K562 (cell line): ENCODE measurements around the gene ARHGAP4. TPM values are rescaled to one million over a fixed set of nuclear protein-coding genes. Genes with fewer than 3 reads are reported as not detected.

Experiments used
- BHLHE40 ChIP-seq: IDR thresholded peaks from 2 replicates; pipeline ENCODE4 v1.6.1; 2011; ENCODE audit warnings: low read length, improper control_type of control experiment
- DDX20 ChIP-seq: fragments of 450-650 bp; IDR thresholded peaks from 2 replicates; pipeline ENCODE4 v1.6.1; 2016; ENCODE audit warnings: missing genetic modification characterization, low read depth, mild to moderate bottlenecking, missing compliant biosample characterization, moderate library complexity
- HDAC2 ChIP-seq: fragments of 450-650 bp; IDR thresholded peaks from 2 replicates; pipeline ENCODE4 v1.6.1; 2016; ENCODE audit warnings: mild to moderate bottlenecking
- LCOR ChIP-seq: sonication (generic); formaldehyde crosslinking; IDR thresholded peaks from 2 replicates; pipeline ENCODE4 v1.8.0; 2022; ENCODE audit warnings: mild to moderate bottlenecking, missing genetic modification reagents
- MECOM ChIP-seq: fragments of 250-450 bp; sonication (Bioruptor Pico); IDR thresholded peaks from 2 replicates; pipeline ENCODE4 v1.8.0; 2022; ENCODE audit warnings: inconsistent platforms
- NFXL1 ChIP-seq: fragments of 450-650 bp; formaldehyde crosslinking; IDR thresholded peaks from 2 replicates; pipeline ENCODE4 v1.4.0; 2021; ENCODE audit warnings: mild to moderate bottlenecking
- POLR2B ChIP-seq: fragments of 450-650 bp; IDR thresholded peaks from 2 replicates; pipeline ENCODE4 v1.6.1; 2018; ENCODE audit warnings: low read depth; ENCODE audit not compliant: partially characterized antibody
- SMARCE1 ChIP-seq: fragments of 450-650 bp; IDR thresholded peaks from 2 replicates; pipeline ENCODE4 v1.7.1; 2016; ENCODE audit warnings: mild to moderate bottlenecking
- TFAM ChIP-seq: fragments of 250-450 bp; sonication (Bioruptor Pico); conservative IDR thresholded peaks from 2 replicates; pipeline ENCODE4 v1.5.0; 2021; ENCODE audit warnings: mild to moderate bottlenecking, moderate library complexity
- XRCC4 ChIP-seq: IDR thresholded peaks from one replicate; pipeline ENCODE4 v1.6.1; 2011; ENCODE audit not compliant: insufficient read depth, insufficient read length; ENCODE audit errors: extremely low read depth
- ZNF76 ChIP-seq: fragments of 250-450 bp; sonication (Bioruptor Pico); IDR thresholded peaks from 2 replicates; pipeline ENCODE4 v1.4.0; 2020; ENCODE audit warnings: mild to moderate bottlenecking, moderate library complexity, borderline replicate concordance
- polyA plus RNA-seq, 8 experiments: library from polyadenylated mRNA; depleted of rRNA in 4 of 8; stranded (reverse) in 5 of 8; unstranded in 3 of 8; fragments of >200 nt; fragmentation: Nextera tagmentation in 2 of 8; fragmentation: Illumina TruSeq in 1 of 8; extraction: Ambion mirVana in 2 of 8; extraction: Trizol in 1 of 8; gene quantifications; 2 replicates each; pipeline versions ENCODE4 v1.2.1 to v1.2.3, GENCODE V29; 2011 to 2014; ENCODE audit warnings: inconsistent platforms in 1 of 8, missing spikeins in 1 of 8
- total RNA-seq, 7 experiments: library from RNA; depleted of rRNA in 6 of 7; stranded (reverse); fragments of >200 nt in 6 of 7; fragmentation: Illumina TruSeq in 2 of 7; extraction: Trizol in 2 of 7; gene quantifications; 2 replicates each; pipeline versions ENCODE4 v1.2.1 to v1.2.3, GENCODE V29; 2011 to 2021; ENCODE audit warnings: low replicate concordance in 1 of 7
- TF ChIP-seq, protein P1 (sequence below), 2 experiments: fragments of 450-650 bp; IDR thresholded peaks; 2 replicates each; pipeline ENCODE4 v1.6.1; 2016; ENCODE audit warnings: mild to moderate bottlenecking in 2 of 2, borderline replicate concordance in 1 of 2, low read depth in 1 of 2, moderate library complexity in 1 of 2
- TF ChIP-seq, protein P2 (sequence below): fragments of 250-450 bp; sonication (Bioruptor Pico); IDR thresholded peaks from 2 replicates; pipeline ENCODE4 v1.8.0; 2021; ENCODE audit warnings: borderline replicate concordance, mild to moderate bottlenecking, moderate library complexity; ENCODE audit not compliant: poor library complexity, severe bottlenecking
- TF ChIP-seq, protein P3 (sequence below): sonication (generic); formaldehyde crosslinking; IDR thresholded peaks from 2 replicates; pipeline ENCODE4 v1.9.0; 2022; ENCODE audit warnings: mild to moderate bottlenecking, missing genetic modification reagents
- TF ChIP-seq, protein P4 (sequence below): sonication (generic); formaldehyde crosslinking; IDR thresholded peaks from 2 replicates; pipeline ENCODE4 v1.8.1; 2022; ENCODE audit warnings: missing genetic modification reagents

The ARHGAP4 gene
- total and polyA plus RNA-seq, 9 of the 15 experiments (the other 6 are each of a cell fraction or from before 2014, with no cell fraction given), result 0.30 to 81.8 (median 13.5) TPM

DNA sequence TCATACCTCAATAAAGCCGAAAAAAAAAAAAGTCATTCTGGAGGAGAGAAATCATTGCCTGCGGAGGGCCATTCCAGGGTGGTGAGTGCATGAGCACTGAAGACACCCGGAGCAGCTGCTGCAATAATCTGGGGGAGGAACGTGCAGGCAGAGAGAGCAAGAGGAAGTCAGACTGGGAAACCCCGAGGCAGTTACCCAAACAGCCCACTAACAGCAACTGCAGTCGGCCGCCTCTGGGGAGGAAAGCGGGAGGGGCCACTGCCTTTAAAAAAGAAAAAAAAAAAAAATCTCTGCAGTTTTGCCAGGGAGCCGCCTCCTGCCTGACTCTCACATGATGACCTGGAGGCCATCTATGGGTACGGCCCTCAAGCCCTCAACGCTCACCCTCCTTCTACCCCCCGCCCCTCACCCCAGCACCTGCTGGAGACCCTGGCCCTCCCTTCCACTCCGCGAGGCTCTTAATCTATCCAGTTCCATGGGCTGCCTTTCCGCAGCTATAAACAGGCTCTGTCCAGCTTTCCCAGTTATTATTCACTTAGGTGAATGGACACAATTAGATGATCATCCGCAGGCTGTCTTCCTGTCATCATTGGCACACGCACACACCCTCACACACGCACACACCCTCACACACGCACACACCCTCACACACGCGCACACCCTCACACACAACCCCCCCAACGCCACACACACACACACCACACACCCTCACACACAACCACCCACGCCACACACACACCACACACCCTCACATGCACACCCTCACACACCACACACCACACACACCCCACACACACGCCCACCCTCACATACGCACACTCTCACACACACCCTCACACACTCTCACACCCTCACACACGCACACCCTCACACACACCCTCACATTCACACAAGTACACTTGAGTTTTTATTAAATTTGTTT lies 25.0 kb downstream of the ARHGAP4 start (continued):
- TF ChIP-seq, protein P1, sequence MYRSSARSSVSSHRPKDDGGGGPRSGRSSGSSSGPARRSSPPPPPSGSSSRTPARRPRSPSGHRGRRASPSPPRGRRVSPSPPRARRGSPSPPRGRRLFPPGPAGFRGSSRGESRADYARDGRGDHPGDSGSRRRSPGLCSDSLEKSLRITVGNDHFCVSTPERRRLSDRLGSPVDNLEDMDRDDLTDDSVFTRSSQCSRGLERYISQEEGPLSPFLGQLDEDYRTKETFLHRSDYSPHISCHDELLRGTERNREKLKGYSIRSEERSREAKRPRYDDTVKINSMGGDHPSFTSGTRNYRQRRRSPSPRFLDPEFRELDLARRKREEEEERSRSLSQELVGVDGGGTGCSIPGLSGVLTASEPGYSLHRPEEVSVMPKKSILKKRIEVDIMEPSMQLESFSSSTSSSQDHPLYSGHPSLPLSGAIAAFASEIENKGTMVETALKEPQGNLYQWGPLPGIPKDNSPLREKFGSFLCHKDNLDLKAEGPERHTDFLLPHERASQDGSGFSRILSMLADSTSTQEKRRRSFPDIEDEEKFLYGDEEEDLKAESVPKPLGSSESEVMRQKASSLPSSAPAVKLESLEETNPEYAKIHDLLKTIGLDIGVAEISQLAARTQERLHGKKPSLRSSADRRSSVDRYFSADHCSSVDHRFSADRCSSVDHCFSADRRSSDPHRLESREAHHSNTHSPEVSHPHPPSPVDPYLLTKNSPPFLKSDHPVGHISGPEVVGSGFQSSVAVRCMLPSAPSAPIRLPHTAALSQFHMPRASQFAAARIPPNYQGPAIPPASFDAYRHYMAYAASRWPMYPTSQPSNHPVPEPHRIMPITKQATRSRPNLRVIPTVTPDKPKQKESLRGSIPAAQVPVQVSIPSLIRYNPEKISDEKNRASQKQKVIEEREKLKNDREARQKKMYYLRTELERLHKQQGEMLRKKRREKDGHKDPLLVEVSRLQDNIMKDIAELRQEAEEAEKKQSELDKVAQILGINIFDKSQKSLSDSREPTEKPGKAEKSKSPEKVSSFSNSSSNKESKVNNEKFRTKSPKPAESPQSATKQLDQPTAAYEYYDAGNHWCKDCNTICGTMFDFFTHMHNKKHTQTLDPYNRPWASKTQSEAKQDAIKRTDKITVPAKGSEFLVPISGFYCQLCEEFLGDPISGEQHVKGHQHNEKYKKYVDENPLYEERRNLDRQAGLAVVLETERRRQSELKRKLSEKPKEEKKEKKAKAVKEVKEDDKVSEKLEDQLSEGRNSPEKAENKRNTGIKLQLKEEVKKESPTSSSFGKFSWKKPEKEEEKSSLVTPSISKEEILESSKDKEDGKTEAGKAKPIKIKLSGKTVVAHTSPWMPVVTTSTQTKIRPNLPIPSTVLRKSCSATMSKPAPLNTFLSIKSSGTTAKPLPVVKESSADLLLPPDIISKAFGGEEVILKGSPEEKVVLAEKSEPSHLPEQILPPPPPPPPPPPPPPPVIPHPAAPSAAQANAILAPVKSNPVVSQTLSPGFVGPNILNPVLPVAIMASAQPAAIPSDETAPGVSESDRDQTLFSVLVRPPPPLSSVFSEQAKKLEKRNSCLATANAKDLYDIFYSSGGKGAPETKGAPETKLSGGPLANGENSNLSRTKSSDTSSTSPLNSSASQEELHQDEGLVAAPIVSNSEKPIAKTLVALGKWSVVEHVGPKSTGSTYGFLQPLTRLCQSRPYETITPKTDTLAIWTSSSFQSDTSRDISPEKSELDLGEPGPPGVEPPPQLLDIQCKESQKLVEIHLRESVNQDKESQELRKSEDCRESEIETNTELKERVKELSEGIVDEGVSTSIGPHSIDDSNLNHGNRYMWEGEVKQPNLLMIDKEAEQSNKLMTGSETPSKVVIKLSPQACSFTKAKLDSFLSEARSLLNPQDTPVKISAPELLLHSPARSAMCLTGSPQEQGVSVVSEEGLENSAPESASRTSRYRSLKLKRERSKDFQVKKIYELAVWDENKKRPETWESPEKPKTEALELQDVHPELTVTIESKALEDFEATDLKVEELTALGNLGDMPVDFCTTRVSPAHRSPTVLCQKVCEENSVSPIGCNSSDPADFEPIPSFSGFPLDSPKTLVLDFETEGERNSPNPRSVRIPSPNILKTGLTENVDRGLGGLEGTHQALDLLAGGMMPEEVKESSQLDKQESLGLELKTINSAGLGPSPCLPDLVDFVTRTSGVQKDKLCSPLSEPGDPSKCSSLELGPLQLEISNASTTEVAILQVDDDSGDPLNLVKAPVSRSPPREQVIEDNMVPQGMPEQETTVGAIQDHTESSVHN (IDR thresholded peaks at IDR 0.05; ENCODE audit: borderline replicate concordance in 1 of 2, low read depth in 1 of 2), result peak in 1 of 2 experiments; percentile 36; a peak in 1 of 4 replicates
- peak; percentile 51; the same call in 1 of the 2 replicates for TF ChIP-seq SMARCE1
- TF ChIP-seq, protein P2, sequence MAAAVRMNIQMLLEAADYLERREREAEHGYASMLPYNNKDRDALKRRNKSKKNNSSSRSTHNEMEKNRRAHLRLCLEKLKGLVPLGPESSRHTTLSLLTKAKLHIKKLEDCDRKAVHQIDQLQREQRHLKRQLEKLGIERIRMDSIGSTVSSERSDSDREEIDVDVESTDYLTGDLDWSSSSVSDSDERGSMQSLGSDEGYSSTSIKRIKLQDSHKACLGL (CRISPR knock-in tag), result no peak
- TF ChIP-seq POLR2B, result no peak
- peak; percentile 51 for TF ChIP-seq HDAC2
- no peak for TF ChIP-seq MECOM
- 0 out of 2 replicates have a peak, but pooled peaks have one; percentile 36 for TF ChIP-seq LCOR (CRISPR knock-in tag)
- TF ChIP-seq, protein P3, sequence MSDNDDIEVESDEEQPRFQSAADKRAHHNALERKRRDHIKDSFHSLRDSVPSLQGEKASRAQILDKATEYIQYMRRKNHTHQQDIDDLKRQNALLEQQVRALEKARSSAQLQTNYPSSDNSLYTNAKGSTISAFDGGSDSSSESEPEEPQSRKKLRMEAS (CRISPR knock-in tag), result peak; percentile 16; the same call in 1 of the 2 replicates
- no peak for TF ChIP-seq TFAM
- no peak for TF ChIP-seq XRCC4
- TF ChIP-seq BHLHE40, result peak; percentile 92
- TF ChIP-seq DDX20 (tag), result no peak
- TF ChIP-seq ZNF76 (CRISPR knock-in tag), result no peak
- TF ChIP-seq, protein P4, sequence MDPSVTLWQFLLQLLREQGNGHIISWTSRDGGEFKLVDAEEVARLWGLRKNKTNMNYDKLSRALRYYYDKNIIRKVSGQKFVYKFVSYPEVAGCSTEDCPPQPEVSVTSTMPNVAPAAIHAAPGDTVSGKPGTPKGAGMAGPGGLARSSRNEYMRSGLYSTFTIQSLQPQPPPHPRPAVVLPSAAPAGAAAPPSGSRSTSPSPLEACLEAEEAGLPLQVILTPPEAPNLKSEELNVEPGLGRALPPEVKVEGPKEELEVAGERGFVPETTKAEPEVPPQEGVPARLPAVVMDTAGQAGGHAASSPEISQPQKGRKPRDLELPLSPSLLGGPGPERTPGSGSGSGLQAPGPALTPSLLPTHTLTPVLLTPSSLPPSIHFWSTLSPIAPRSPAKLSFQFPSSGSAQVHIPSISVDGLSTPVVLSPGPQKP (CRISPR knock-in tag), result no peak
- no peak for TF ChIP-seq NFXL1 (CRISPR knock-in tag)
